GM21576 (cell line): ENCODE data around the gene SRP9.
A peak's percentile ranks its signal among the peaks of the same experiment; 100 is the strongest.
"Not testable (repeated sequence)": the region's sequence is repeated elsewhere in the genome, so short reads cannot be mapped to it uniquely, and the experiment has no call there.

Source experiments
- ATAC-seq: cut with Tn5 transposase; IDR thresholded peaks from one replicate; pipeline ENCODE4 v1.9.1; 2021; ENCODE audit warnings: mild to moderate bottlenecking, moderate library complexity; ENCODE audit not compliant: unreplicated experiment

The SRP9 gene

GRCh38 chr1:225774281-225775147, 3.1 kb upstream of the SRP9 start:
- no peak for ATAC-seq

GRCh38 chr1:225776294-225776693, 1.3 kb upstream of the SRP9 start:
- no peak for ATAC-seq

DNA sequence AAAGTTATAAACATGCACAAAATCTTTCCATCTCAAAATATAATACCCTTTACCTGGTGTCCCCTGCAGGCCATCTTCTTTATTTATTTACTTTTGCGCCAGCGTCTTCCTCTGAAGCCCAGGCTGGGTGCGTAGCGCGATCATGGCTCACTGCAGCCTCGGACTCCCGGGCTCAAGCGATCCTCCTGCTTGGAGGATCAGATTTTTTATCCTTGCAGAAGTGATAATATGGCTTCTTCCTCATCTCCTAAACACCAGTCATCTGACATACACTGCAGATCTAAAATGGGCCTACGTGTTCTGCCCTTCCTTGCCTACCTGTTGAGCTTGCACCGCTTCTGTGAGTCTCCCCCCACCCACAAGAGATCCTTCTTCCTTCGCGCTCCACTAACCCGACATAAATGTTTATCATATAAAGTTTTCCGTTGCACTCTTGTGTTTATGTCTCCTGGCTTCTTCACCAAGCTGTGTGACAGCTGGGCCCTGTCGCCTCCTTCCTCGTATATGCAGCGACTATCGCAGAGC, 506 bp upstream of the SRP9 start:
- peak; percentile 5 for ATAC-seq

DNA sequence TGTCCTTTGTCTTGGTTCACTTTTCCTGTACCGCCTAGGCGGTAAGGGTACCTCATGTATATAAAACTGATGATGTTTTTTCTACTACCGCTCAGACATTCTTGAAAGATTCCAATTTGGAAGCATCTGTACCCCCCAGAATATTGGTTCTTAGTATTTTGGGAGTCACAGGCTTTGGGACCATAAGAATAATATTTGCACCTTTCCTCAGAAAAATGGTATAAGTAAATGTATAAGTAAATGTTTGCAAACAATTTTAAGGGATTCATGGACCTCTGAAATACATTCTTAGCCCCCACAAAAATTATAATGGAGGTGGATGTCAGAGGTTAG, 677 bp downstream of the SRP9 start:
- no peak for ATAC-seq

DNA sequence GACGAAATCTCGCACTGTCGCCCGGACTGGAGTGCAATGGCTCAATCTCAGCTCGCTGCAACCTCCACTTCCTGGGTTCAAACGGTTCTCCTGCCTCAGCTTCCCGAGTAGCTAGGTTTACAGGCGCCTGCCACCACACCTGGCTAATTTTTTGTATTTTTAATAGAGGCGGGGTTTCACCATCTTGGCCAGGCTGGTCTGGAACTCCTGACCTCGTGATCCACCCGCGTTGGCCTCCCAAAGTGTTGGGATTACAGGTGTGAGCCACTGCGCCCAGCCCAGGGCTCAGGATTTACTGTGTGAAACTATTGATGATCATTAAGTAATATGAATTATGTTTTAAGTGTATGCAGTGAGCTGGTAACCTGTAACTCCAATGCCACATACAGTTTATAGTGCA, 1.5 kb downstream of the SRP9 start:
- not testable (repeated sequence) for ATAC-seq

DNA sequence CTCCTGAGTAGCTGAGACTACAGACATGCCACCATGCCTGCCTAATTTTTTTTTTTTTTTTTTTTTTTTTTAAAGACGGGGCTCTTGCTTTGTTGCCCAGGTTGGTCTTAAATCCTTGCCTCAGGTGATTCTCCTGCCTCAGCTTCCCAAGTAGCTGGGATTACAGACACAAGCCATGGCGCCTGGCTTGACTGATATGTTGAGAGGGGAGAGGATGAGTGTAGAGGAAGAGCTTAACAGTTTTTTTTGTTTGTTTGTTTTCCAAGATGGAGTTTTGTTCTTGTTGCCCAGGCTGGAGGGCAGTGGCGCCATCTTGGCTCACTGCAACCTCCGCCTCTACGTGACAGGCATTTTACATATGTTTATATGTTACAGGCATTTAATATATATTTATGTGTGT, 2.5 kb downstream of the SRP9 start:
- ATAC-seq: no peak

DNA sequence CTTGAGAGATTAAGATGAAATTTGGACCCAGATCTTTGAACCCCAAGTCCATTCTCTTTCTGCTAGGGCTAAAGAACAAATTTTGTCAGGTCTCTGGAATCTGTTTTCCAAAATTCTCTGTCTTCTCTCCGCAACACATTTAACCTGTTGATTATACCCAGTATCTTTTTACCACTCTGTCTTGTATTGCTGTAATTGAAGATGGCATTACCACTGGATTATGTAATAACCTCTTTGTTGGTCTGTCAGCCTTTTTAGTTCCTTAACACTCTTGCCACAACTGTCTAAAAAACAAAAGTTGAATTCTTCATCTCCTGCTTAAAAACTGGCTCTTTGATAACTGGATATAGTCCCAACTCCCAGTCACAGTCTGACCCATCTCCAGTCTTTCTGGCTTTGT, 3.0 kb downstream of the SRP9 start:
- ATAC-seq: no peak

DNA sequence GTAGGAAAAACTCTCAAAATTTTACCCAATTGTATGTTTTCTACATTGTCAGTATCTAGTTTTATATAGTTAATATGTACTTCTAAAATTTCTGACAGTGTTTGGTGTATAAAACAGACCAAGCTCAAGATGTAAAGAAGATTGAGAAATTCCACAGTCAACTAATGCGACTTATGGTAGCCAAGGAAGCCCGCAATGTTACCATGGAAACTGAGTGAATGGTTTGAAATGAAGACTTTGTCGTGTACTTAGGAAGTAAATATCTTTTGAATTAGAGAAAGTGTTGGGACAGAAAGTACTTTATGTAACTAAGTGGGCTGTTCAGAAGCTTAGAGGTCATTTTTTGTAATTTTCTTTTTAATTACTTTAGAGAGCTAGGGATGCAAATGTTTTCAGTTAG, 11.5 kb downstream of the SRP9 start:
- ATAC-seq: not testable (repeated sequence)

DNA sequence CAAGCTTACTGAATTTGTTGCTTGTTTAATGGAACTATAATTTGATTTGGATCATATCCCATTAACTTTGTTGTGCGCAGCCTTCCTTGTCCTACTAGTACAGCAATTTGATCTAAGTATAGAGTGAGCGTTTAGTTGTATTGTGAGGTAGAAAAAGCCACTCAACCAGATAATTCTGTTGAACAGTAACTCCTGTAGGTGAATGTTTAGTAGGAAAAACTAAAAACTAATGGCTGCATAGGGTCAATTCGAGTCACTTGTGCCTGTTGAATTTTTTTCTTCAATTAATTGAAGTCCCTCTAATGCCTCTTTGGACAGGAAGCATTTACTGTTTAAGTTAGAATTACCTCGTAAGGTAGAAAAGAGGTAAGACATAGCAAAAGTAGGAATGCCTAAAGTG, 17.3 kb downstream of the SRP9 start:
- ATAC-seq: no peak

- not testable (repeated sequence) for ATAC-seq
These were observed 18.5 kb downstream of the SRP9 start for GRCh38 chr1:225796097-225796496.

DNA sequence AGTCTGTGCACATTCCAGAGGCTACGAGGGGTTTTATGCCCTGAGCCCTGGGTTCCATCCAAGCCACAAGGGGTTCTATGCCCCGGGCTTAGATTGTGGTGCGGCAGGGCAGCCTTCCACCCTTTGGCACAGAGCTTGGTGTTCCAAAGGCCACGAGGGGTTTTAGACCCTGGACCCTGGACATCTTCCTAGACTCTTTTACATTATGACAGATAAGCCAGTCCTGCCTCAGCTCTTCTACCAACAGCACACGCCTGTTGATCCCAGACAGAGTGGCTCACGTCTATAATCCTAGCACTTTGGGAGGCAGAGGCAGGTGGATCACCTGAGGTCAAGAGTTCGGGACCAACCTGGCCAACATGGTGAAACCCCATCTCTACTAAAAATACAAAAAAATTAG, 23.5 kb downstream of the SRP9 start:
- ATAC-seq: not testable (repeated sequence)

GRCh38 chr1:225806249-225806648, 28.6 kb downstream of the SRP9 start:
- ATAC-seq: no peak

DNA sequence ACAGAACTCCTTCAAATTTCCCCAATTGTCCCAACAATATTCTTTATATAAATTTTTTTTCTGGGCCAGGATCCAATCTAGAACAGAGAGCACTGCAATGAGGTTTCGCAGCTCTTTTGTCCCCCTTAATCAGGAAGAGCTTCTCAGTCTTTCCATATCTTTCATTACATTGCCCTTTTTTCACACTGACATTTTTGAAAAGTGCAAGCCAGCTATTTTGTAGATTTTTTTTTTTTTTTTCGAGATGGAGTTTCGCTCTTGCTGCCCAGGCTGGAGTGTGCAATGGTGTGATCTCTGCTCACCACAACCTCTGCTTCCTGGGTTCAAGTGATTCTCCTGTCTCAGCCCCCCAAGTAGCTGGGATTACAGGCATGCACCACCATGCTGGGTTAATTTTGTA, 29.1 kb downstream of the SRP9 start:
- not testable (repeated sequence) for ATAC-seq

DNA sequence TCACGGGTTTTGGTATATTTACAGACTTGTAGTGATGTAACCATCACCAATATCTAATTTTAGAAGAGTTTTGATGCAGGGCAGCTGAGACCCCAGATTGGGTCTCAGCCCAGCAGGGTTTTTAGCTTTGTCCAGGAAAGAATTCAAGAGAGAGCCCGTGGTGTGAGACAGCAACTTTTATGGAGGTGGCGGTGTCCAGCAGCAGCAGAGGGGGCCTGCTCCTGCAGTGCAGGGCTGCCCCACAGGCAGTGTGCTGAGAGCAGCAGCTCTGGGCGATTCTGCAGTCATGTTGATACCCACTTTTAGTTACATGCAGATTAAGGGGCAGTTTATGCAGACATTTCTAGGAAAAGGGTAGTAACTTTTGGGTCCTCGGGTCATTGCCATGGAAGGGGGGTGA, 30.5 kb downstream of the SRP9 start:
- no peak for ATAC-seq

- peak; percentile 94 for ATAC-seq
These were observed 32.4 kb downstream of the SRP9 start, which contains the start of gene EPHX1 for GRCh38 chr1:225809842-225810578. TSS of gene EPHX1 (plus strand) at chr1:225810124. CDS start at chr1:225828730, 18,606 bp downstream.

- ATAC-seq: not testable (repeated sequence)
These were observed 33.2 kb downstream of the SRP9 start for GRCh38 chr1:225810579-225811538.

DNA sequence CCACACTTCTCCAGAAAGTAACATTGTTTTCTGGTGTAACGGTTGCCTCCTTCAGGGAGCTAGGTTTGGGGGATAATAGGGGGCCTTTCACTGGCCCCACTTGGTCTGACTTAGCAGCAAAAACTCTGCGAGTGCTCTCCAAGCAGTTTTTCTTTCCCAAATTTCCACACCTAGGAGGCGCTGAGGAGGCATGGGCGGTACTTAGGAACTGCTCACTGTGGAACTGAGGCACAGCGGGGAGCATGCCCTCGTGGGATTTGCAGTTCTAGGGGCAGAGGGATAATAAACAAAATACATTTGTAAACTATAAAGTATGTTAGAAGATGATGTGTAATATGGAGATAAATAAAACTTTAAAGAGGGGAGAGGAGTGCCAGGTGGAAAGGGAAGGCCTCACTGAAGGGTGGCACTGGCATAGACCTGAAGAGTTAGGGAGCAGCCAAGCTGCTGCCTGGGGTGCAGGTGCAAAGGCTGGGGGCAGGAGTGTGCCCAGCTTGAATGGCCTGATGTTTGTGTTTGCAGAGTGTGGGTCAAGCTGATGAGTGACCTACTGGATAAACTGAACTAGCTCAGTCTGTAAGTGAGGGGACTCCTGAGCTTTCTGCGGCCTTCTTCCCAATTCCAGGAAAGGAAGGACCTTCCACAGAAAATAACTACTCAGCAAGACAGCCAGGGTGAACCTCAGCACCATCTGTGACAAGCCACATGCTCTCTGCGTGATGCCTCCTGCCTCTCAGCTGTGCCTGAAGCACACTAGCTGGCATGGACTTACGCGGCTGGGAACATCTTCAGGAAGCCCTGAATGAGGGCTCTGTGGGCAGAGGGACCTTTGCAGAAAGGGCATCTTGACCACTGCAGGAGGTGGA, 34.2 kb downstream of the SRP9 start:
- no peak for ATAC-seq

- no peak for ATAC-seq
These were observed 35.0 kb downstream of the SRP9 start for GRCh38 chr1:225812488-225813213.
